MV-4-11 (cell line): Measurements from ENCODE around the gene SLC37A1.

Experiments
- DNase-seq: peaks from one replicate; lab custom pipeline; 2025; lab: John Stamatoyannopoulos, UW

Gene SLC37A1

DNA sequence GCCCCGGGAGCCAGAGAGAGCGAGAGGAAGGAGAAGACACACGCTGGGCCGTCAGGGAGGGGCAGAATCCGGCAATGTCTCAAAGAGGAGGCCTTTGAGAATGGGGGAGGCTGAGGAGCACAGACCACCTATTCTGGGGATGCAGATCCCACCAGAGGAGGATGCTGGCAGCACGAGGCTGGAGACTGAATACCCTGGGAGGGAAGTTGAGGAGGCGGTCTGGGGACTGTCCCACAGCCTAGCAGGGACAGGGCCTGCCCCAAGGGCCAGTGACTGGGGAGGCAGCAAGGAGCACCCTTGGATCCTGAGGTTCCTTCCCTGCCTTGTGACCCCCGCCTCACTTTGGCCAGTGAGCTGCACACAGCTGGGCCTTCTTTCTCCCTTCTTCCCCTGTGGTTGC lies 49.2 kb downstream of the SLC37A1 start:
- no peak for DNase-seq

- no peak for DNase-seq
Observed at GRCh38 chr21:42563261-42563660, 49.6 kb downstream of the SLC37A1 start.

DNA sequence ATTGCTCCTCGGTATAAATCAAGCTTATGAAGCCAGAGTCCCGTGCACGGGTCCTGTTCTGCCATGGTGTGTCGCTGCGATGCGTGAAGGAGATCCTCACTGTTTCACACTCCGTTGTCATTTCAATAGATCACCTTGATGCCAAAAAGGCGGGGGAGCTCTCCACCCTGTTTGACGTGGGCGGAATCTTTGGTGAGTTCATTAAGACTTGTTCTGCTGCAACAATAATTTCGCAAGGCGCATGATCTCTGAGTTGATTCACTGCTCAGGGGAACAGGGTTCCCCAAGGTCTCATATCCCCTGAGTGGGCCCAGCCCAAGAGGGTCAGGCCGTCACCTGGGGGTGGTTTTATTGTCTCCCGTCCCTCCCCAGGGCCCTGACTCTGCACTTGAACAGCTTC lies 50.0 kb downstream of the SLC37A1 start:
- no peak for DNase-seq

GRCh38 chr21:42564561-42564971 lies 50.9 kb downstream of the SLC37A1 start:
- no peak for DNase-seq

DNA sequence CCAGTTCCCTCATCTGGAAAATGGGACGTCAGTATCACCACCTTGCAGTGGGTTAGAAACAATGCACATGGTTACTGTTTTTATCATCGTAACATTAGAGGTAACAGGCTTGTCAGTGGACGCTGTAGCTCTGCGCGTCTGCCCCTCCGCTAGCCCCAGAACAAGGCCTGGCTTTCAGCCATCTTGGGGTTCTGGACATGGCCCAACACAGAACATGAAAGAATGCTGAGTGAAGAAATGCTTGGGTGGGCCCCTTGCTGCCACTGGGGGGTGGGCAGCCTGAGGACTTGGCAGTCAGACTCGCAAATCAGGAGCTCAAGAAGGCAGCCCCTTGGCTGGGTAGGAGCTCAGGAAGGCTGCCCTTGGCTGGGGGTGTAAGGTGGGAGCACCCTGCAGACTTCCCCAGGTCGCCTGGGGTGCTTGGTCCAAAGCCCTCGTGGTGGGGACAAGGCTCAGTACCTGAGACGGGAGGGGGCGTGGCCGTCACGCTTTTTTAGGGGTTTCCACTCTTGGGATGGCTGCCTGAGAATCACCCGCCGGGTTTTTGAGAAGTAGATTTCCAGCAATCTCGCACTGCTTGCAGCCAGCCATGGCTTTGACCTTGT lies 51.7 kb downstream of the SLC37A1 start:
- DNase-seq: no peak

DNA sequence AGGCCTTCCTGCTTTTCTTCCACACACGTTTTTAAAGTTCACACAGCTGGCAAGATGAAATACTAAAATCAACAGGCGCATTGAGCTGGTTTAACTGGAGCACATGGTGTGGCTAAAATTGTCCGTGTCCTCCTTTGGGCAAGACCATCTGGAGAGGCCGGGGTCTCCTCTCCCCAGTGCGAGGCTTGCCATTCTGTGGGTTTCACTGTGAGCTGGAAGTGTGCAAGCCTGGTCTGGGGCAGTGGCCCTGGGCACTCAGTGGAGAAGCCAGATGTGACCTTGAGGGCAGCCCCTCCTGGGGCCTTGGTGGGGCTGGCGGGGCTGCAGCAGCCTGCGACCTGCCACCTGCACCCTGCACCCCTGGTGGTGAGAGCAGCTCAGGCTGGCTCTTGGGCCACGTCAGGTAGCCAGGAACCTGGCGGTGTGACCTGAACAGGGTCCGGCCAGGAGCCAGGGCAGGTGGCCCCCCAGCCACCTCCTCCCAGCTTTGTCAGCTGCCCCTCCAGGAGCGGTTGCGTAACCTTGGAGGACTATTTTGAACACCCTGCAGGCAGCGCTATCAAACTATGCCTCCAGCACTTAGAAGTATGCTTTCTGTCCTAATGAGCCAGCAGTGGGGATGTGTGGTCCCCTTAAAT lies 52.4 kb downstream of the SLC37A1 start:
- DNase-seq: no peak

- no peak for DNase-seq
Observed at GRCh38 chr21:42566524-42567213, 53.0 kb downstream of the SLC37A1 start.

- DNase-seq: no peak
Observed at GRCh38 chr21:42567214-42567555, 53.5 kb downstream of the SLC37A1 start.

- DNase-seq: no peak
Observed at GRCh38 chr21:42567861-42568260, 54.2 kb downstream of the SLC37A1 start.

- DNase-seq: no peak
Observed at GRCh38 chr21:42568376-42568775, 54.7 kb downstream of the SLC37A1 start.

GRCh38 chr21:42568866-42569731 lies 55.4 kb downstream of the SLC37A1 start:
- no peak for DNase-seq

DNA sequence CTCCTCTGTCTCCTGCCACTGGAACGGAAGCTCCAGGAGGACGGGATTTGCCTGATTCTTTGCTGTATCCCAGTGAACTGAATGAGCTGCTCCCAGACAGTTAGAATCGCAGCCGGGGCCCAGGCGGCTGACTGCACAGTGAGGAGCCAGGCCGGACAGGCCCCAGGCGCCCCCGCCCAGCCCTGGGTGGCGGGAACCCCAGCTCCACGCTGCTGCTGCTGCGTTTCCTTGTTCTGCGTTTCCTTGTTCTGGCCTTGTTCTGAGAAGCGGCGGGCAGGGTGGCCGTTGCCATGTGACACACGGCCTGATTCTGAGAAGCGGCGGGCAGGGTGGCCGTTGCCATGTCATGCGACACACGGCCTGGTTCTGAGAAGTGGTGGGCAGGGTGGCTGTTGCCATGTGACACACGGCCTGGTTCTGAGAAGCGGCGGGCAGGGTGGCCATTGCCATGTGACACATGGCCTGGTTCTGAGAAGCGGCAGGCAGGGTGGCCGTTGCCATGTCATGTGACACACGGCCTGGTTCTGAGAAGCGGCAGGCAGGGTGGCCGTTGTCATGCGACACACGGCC lies 56.2 kb downstream of the SLC37A1 start:
- no peak for DNase-seq

DNA sequence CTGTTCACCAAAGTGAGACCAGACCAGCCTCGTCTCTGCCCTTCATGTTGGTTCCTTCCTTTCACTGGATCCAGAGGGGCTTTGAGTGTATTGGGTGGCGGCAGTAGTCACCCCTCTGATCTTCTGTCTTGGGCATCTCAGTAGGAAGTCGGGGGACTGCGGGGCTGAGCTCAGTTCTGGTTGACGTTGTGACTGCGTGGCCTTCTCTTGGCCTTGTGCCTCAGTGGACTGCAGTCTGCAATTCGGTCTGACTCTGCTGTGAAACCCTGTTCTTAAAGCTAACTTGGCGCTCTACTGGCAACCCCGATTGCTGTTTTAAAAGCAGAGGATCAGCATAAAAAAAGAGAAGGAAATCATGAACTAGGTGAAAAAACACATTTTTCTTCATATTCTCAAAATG lies 56.7 kb downstream of the SLC37A1 start:
- DNase-seq: no peak

DNA sequence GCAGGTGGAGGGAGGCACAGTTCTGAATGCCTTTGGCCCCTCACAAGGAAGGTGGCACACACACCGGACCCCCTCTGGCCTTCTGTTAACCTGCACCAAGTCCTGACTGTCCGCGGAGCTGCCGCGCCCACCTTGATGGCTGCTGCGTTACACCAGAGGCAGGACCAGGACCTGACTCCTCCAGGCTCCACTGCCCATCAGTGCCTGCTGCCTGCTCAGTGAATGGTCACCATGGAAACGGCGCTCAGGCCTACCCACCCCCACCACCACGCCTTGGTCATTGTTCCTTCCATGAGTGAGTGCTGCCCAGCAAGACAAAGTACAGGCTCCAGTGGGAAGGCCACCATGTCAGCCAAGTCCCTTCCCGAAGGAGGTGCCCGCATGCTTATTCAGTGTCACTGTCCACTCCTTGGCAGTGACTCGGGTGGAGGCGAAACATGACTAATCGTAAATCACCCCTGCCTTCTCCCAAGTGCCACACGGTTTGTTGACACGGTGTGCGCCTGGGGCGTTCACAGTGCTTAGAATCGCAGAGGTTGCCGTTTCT lies 57.3 kb downstream of the SLC37A1 start:
- DNase-seq: no peak

DNA sequence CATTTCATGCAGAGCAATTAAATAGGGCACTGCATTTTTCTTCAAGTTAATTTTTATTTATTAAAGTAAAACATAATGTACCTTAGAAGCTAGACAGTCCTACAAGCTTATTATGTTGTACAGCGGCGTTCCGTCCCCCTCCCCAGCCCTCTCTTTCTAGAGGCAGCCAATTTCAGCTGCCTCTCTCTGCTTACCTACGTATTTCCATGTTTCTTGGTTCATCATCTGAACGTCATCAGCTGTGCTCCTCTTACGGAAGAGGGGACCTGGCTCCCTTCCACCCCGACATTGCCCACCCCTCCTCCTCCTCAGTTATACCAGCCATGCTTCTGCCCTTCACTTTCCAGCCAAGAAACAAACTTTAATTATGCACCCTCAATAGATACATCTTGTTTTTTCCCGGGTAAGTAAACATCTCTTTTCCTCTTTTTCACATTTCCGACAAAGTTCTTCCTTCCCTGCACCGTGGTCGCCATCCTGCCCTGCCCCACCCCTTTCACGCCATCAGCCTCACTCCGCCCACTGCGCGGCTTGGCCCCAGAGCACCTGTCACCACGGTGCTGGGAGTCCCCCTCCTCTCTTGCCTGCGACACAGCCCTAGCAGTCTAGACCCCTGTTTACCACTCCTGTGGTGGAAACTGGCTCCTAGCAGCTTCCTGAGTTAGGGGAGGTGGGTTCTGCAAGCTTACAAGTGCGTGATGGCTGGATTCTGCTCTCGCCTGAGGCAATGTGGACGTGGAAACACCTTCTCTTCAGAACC lies 57.9 kb downstream of the SLC37A1 start:
- DNase-seq: no peak

GRCh38 chr21:42572906-42573495 lies 59.3 kb downstream of the SLC37A1 start:
- no peak for DNase-seq

DNA sequence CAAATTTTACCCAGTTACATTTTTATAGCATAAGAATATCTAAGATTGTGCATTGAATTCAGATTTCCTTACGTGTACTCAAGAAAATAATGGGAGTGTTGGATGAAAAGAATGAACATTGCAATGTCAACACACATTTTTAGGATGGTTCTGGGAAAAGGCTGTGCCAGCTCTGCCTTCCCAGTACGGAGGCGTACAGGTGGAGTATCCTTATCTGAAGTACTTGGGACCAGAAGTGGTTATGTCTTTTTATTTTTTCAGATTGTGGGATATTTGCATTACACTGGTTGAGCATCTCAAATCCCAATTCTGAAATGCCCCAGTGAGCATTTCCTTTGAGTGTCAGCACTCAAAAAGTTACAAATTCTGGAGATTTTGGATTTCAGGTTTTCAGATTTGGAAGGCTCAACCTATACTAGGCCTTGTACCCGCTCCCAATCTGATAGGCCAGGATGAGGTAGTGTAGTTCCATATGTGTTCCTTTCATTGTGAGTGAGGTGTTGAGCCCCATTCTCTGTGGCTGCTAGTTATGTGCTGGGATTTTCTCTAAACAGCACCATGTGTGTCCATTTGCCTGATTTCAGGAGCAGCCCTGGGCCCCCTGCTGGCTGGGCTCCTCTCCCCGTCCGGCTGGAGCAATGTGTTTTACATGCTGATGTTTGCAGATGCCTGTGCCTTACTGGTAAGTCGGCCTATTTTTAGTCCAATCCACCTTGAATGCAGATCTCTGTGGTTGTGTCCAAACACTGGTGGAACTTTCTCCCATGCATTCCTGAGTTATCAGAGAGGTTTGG lies 60.8 kb downstream of the SLC37A1 start:
- DNase-seq: no peak

DNA sequence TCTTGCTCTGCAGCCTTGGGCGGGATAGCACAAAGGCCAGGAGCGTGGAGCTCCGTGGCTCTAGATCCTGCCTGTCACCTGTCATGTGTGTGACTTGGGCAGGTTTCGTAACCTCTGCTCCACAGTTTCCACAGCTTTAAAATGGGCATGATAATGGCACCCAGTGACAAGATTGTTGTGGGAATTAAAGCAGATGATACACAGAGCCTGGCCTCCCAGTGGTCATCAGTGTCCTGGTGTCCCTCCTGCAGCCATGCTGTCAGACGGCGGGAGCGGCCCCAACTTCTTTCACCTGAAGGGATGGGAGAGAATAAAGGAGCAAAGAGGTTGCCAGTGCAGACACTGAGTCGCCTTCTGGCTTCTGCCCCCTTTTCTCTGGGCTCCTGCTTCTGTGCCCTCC lies 61.5 kb downstream of the SLC37A1 start:
- no peak for DNase-seq

DNA sequence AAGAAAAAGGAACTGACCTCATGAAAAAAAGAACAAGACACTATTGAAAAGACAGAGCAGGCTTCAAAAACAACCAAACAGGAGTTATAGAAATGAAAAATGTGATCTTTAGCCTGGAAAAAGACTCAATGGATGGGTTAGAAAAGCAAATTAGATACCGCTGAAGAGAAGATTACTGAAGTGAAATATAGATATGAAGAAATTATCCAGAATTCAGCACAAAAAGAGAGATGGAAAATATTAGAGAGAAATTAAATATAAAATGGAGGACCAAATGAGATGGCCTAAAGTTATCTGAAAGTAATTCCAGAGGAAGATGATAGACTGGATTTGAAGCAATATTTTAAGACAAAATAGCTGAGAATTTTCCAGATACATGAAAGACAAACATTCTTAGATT lies 63.0 kb downstream of the SLC37A1 start:
- no peak for DNase-seq

DNA sequence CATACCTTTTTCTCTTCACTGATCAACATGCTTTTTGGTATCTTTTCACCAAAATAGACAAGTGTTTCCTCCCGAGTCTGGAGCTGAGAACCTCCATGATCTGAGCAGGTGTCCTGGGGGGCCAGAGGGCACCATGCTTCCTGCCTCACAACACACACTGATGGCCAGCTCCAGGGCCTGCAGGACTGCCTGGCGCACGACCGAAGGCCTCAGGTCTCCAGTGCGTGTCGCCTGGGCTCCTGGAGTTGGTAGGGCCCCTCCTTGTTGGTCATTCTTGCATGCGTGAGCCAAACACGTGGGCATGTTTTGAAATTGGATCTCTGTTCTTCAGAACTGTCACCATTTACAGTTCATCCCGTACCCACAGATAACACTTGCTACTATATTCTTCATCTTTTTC lies 64.4 kb downstream of the SLC37A1 start:
- no peak for DNase-seq
